GM21717 (cell line): Measurements from ENCODE around the gene SLC12A9.
"Not testable (repeated sequence)": the region's sequence is repeated elsewhere in the genome, so short reads cannot be mapped to it uniquely, and the experiment has no call there.

ENCODE experiments used
- ATAC-seq: cut with Tn5 transposase; IDR thresholded peaks from one replicate; pipeline ENCODE4 v1.9.1; 2021; ENCODE audit warnings: mild to moderate bottlenecking, moderate library complexity; ENCODE audit not compliant: unreplicated experiment

The SLC12A9 gene

DNA sequence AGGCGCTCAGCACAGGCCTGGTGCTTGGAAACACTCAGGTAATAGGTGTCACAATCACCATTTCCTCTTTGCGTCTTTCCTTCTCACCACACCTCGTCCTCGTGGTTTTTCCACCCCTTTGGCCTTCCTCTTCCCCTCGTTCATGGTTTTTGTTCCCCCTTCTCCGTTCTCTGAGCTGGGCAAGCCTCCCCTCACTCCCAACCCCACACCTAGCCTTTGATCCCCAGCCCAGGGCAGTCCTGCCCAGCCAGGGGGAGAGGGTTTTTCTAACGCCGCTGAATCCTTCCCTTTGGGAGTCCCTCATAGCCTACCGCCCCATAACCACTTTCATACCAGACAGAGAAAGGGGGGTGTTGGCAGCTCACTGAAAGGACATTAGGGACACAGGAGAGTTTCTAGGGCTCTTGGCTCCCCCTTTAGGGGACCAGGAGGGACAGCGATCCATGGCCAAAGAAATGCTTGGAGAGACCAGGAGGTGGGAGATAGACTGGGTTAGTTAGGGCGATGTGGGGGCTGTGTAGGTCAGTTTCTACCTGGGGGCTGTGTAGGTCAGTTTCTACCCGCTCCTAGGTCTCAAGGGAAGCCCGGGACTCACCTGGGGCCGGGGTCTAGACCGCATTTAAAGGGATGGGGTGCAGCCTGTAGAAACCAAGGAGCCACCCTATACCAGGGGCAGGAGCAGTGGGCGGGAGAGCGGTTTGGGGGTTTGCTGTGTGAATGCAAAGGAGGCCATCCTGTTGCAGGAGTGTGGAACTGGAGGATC, 26.6 kb upstream of the SLC12A9 start:
- no peak for ATAC-seq

DNA sequence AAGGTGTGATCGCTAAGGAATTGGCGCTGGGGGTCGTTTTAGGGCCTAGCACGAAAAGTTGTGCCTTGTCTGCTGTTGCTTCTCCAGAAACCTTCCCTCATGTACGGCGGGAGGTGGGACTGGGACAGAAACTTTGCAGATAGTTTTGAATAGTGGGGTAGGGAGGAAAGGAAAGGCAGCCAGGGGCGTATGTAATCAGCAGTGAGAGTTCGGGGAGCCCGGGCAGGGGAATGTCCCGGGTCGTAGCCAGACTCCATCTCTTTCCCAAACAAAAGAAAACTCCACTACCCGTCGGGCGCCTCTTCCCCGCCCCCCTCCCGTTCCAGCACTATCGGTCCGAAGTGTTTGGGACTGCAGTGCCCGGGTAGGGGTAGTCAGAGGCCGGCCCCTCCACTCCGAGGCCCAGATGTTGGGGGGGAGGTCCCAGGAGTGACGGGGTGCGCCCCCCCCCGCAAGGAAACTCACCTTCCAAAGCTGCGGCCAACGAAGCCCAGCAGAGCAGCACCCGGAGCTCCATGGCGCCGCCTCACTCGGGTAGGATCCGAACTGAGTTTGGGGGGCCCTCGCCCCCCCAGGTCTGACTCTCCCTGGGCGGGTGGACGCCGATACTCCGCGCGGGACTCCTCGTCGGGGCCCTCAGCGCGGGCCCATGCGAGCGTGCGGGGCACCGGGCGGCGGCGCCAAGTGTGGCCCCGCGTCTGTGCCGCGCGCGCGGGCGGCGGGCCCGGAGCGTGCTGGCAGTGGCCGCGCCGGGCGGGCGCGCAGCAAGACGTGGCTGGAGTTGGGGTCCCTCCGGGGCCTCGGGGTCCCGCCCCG, 25.8 kb upstream of the SLC12A9 start:
- no peak for ATAC-seq

GRCh38 chr7:100827330-100828226, 24.9 kb upstream of the SLC12A9 start, which contains the start of gene EPHB4:
Gene EPHB4, minus strand, starts transcription at chr7:100827523. Its CDS starts 493 bp downstream, at chr7:100827030.
- ATAC-seq, result no peak

- no peak for ATAC-seq
Observed at GRCh38 chr7:100829150-100829716, 23.3 kb upstream of the SLC12A9 start.

- ATAC-seq, result no peak
Observed at GRCh38 chr7:100830396-100830795, 22.1 kb upstream of the SLC12A9 start.

DNA sequence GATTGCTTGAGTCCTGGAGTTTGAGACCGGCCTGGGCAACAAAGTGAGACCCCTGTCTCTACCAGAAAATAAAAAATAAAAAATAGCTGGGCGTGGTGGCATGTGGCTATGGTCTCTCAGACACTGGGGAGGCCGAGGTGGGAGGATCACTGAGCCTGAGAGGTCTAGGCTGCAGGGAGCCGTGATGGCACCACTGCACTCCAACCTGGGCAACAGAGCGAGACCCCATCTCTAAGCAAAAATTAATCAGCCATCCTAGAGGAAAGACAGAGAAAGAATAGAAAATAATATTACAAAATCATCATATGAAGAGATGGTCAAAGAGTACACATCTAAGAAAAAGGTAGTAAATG, 20.3 kb upstream of the SLC12A9 start:
- no peak for ATAC-seq

GRCh38 chr7:100835903-100836811, 16.4 kb upstream of the SLC12A9 start:
- ATAC-seq, result no peak

- no peak for ATAC-seq
Observed at GRCh38 chr7:100836812-100837098, 15.8 kb upstream of the SLC12A9 start.

DNA sequence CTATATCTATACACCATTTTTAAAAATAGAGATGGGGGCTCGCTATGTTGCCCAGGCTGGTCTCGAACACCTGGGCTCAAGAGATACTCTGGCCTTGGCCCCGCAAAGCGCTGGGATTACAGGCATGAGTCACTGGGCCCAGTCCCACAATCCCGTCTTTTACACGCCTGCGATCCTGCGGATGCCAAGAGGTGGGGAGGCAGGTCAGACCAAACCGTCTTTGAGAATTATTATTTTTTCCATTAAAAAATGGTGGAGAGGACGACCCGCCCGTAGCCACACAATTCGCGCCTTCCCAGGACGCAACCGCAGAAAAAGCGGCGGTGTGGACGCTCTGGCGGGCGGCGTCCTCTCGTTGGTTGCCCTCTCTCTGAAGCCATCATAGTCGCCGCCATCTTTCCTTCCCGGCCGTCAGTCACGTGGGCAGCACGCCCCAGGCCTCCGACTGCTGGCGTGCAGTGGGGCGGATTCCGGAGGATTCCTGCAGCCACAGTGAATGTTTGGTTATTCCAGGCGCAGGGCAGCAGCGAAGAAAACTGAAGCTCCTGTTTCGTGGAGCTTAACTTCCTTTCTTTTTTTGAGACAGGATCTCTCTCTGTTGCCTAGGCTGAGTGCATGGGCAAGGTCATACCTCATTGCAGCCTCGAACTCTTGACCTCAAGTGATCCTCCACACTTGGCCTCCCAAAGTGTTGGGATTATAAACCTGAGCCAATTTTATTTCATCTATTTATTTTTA, 15.2 kb upstream of the SLC12A9 start:
- ATAC-seq, result peak; percentile 64

GRCh38 chr7:100839361-100839760, 13.2 kb upstream of the SLC12A9 start:
- no peak for ATAC-seq

- ATAC-seq, result no peak
Observed at GRCh38 chr7:100840470-100841100, 11.9 kb upstream of the SLC12A9 start.

GRCh38 chr7:100847360-100847759, 5.2 kb upstream of the SLC12A9 start:
- ATAC-seq, result no peak

DNA sequence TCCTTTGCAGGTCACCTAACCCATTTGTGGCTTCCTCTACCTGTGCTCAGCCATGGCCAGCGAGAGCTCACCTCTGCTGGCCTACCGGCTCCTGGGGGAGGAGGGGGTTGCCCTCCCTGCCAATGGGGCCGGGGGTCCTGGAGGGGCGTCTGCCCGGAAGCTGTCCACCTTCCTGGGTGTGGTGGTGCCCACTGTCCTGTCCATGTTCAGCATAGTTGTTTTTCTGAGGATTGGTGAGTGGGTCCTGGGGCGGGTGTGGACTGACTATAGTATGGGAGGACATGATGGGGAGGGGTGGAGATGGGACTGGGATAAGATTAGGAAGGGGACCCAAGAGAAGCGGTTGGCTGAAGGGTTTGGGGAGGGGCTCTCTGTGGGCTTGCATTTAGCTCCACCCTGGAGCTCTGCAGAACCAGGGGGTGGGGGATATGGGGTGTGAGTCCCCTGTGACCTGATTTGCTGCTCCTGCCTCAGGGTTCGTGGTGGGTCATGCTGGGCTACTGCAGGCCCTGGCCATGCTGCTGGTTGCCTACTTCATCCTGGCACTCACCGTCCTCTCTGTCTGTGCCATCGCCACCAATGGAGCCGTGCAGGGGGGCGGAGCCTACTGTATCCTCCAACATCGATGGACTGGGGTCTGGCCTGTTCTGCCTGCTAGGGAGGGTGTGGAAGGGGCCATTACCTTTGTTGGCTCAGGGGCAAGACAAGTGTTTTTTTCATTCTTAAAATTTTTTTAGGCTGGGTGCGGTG, 1.8 kb downstream of the SLC12A9 start:
- no peak for ATAC-seq

DNA sequence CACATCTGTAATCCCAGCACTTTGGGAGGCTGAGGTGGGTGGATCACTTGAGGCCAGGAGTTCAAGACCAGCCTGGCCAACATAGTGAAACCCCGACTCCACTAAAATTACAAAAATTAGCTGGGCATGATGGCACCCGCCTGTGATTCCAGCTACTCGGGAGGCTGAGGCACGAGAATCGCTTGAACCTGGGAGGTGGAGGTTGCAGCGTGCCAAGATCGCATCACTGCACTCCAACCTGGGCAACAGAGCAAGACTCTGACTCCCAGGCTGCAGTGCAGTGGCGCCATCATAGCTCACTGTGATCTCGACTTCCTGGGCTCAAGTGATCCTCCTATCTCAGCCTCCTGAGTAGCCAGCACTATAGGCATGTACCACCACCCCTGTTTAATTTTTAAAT, 2.4 kb downstream of the SLC12A9 start:
- not testable (repeated sequence) for ATAC-seq

DNA sequence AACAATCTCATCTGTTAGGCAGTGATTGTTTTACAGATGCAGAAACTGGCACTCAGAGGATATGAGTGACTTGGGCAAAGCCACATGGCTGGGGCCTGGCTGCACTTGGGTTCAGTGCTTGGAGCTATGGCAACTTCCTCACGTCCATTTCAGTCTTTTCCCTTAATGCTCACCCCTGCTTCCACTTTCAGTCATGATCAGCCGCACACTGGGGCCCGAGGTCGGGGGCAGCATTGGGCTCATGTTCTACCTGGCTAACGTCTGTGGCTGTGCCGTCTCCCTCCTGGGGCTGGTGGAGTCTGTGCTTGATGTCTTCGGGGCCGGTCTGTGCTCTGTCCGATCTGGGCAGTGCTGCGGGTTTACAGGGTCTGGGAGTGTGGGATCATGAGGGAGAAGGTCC, 3.0 kb downstream of the SLC12A9 start:
- no peak for ATAC-seq

DNA sequence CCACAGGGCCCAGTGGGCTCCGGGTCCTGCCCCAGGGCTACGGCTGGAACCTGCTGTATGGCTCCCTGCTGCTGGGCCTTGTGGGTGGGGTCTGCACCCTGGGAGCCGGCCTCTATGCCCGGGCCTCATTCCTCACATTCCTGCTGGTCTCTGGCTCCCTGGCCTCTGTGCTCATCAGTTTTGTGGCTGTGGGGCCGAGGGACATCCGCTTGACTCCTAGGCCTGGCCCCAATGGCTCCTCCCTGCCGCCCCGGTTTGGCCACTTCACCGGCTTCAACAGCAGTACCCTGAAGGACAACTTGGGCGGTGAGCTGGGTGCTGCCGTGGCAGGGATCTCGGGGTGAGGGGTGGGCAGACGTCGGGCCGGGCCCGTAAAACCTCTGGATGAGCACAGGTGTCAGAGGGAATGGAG, 4.4 kb downstream of the SLC12A9 start:
- no peak for ATAC-seq

GRCh38 chr7:100859856-100860255, 7.3 kb downstream of the SLC12A9 start:
- ATAC-seq, result no peak
